HG02943 (cell line): ENCODE results near the gene NKX1-1.
"Not testable (repeated sequence)": the region's sequence is repeated elsewhere in the genome, so short reads cannot be mapped to it uniquely, and the experiment has no call there.

Source experiments
- ATAC-seq: cut with Tn5 transposase; IDR thresholded peaks from one replicate; pipeline ENCODE4 v1.9.1; 2021; ENCODE audit warnings: mild to moderate bottlenecking, low read depth, moderate library complexity; ENCODE audit not compliant: unreplicated experiment

The NKX1-1 gene

GRCh38 chr4:1394554-1395388 lies 11.5 kb downstream of the NKX1-1 start:
- ATAC-seq: not testable (repeated sequence)

GRCh38 chr4:1393866-1394265 lies 12.4 kb downstream of the NKX1-1 start:
- ATAC-seq: no peak

GRCh38 chr4:1393363-1393762 lies 12.9 kb downstream of the NKX1-1 start:
- not testable (repeated sequence) for ATAC-seq

- no peak for ATAC-seq
Measured at GRCh38 chr4:1385373-1386340, 20.6 kb downstream of the NKX1-1 start.

GRCh38 chr4:1384675-1385372 lies 21.4 kb downstream of the NKX1-1 start:
- ATAC-seq: no peak

- ATAC-seq: no peak
Measured at GRCh38 chr4:1383728-1384591, 22.3 kb downstream of the NKX1-1 start.

- ATAC-seq: no peak
Measured at GRCh38 chr4:1382776-1383727, 23.2 kb downstream of the NKX1-1 start.

GRCh38 chr4:1381944-1382541 lies 24.2 kb downstream of the NKX1-1 start:
- ATAC-seq: no peak

- ATAC-seq: no peak
Measured at GRCh38 chr4:1381181-1381621, 25.0 kb downstream of the NKX1-1 start.

GRCh38 chr4:1380368-1381151 lies 25.7 kb downstream of the NKX1-1 start:
- no peak for ATAC-seq

- no peak for ATAC-seq
Measured at GRCh38 chr4:1379801-1380331, 26.4 kb downstream of the NKX1-1 start.

- no peak for ATAC-seq
Measured at GRCh38 chr4:1379351-1379781, 26.9 kb downstream of the NKX1-1 start.

GRCh38 chr4:1378559-1379231 lies 27.5 kb downstream of the NKX1-1 start:
- ATAC-seq: no peak

- ATAC-seq: no peak
Measured at GRCh38 chr4:1377606-1378261, 28.5 kb downstream of the NKX1-1 start.

- ATAC-seq: no peak
Measured at GRCh38 chr4:1376841-1377605, 29.2 kb downstream of the NKX1-1 start.
